Measurements from ENCODE around the gene TRMT10C.
"Not testable (repeated sequence)": the region's sequence is repeated elsewhere in the genome, so short reads cannot be mapped to it uniquely, and the experiment has no call there.

The TRMT10C gene

DNA sequence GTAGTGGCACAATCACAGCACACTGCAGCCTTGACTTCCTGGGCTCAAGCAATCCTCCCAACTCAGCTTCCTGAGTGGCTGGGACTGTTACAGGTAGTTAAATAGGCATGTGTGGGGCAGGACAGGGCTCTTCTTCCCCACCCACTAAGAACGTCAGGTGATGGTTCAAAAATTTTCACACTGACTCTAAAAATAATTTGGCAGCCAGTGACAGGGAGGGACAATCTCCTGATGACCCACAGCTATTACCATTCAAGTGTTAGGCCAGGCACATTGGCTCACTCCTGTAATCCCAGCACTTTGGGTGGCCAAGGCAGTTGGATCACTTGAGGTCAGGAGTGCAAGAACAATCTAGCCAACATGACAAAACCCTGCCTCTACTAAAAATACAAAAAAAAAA is 12.2 kb upstream of the TRMT10C start:
- Histone ChIP-seq H3K14ac (ENCODE audit: low read length) (no peak overlapping the region), H3K9me3 (replicated peaks in 1 of 2; ENCODE audit: control insufficient read depth in 2 of 2, insufficient read depth in 1 of 2, low read depth in 1 of 2, low read length in 2 of 2) (peaks cover 0 to 3% of the 10 kb centered on the region in 2 donors), H2BK120ac (ENCODE audit: low read depth, low read length) (no peak overlapping the region), H3K79me1 (ENCODE audit: low read depth, low read length) (no peaks in the 10 kb centered on the region), H3K18ac (ENCODE audit: low read length) (no peak overlapping the region), H2BK5ac (ENCODE audit: low read length) (no peak overlapping the region), H2BK12ac (ENCODE audit: low read length) (no peak overlapping the region), H3K23ac (ENCODE audit: low read depth, low read length, poor library complexity) (no peak overlapping the region), H3K4me3 (ENCODE audit: low read length in 2 of 2) (no peak overlapping the region), H3K36me3 (replicated peaks in 1 of 2; ENCODE audit: control insufficient read depth in 2 of 2, insufficient read depth in 2 of 2, low read length in 2 of 2) (no peaks in the 10 kb centered on the region), H2BK15ac (ENCODE audit: low read length) (no peak overlapping the region), H3K9ac (ENCODE audit: low read depth, low read length, poor library complexity) (no peak overlapping the region), H4K8ac (ENCODE audit: low read depth, low read length) (no peak overlapping the region), H4K91ac (ENCODE audit: low read depth, low read length, poor library complexity) (no peak overlapping the region), H3K4me1 (ENCODE audit: control insufficient read depth in 2 of 2, insufficient read depth in 1 of 2, low read depth in 1 of 2, low read length in 2 of 2) (no peaks in the 10 kb centered on the region), H3K4me2 (ENCODE audit: insufficient read depth, low read length, poor library complexity, severe bottlenecking) (no peak overlapping the region), H2AK5ac (ENCODE audit: low read depth, low read length) (no peak overlapping the region), H2AFZ (ENCODE audit: low read length) (no peak overlapping the region), H3K4ac (ENCODE audit: low read length) (no peak overlapping the region), H3K27me3 (ENCODE audit: control insufficient read depth in 3 of 3, insufficient read depth in 3 of 3, low read depth in 1 of 3, low read length in 3 of 3) (no peaks in the 10 kb centered on the region), H3K27ac (replicated peaks; ENCODE audit: low read length) (no peak overlapping the region)
- DNase-seq (ENCODE audit: low spot score) = no peak
- no CpG with 5 or more reads among the region's 1 CpG for WGBS, 2 donors (ENCODE audit: extremely low coverage in 2 of 2, insufficient read length in 2 of 2, insufficient replicate concordance in 1 of 2)

- not testable (repeated sequence) for H3K14ac ChIP-seq (ENCODE audit: low read length); H3K4me1 ChIP-seq (ENCODE audit: control insufficient read depth in 2 of 2, insufficient read depth in 1 of 2, low read depth in 1 of 2, low read length in 2 of 2); H3K9me3 ChIP-seq (replicated peaks in 1 of 2; ENCODE audit: control insufficient read depth in 2 of 2, insufficient read depth in 1 of 2, low read depth in 1 of 2, low read length in 2 of 2); H3K23ac ChIP-seq (ENCODE audit: low read depth, low read length, poor library complexity); H2AFZ ChIP-seq (ENCODE audit: low read length); H3K79me1 ChIP-seq (ENCODE audit: low read depth, low read length); H3K4me2 ChIP-seq (ENCODE audit: insufficient read depth, low read length, poor library complexity, severe bottlenecking); H2BK15ac ChIP-seq (ENCODE audit: low read length); H3K18ac ChIP-seq (ENCODE audit: low read length); H4K8ac ChIP-seq (ENCODE audit: low read depth, low read length); H2BK12ac ChIP-seq (ENCODE audit: low read length); H4K91ac ChIP-seq (ENCODE audit: low read depth, low read length, poor library complexity); DNase-seq (ENCODE audit: low spot score); H2AK5ac ChIP-seq (ENCODE audit: low read depth, low read length); H3K27ac ChIP-seq (replicated peaks; ENCODE audit: low read length); H3K4me3 ChIP-seq (ENCODE audit: low read length in 2 of 2); H3K4ac ChIP-seq (ENCODE audit: low read length); H3K9ac ChIP-seq (ENCODE audit: low read depth, low read length, poor library complexity); H3K36me3 ChIP-seq (replicated peaks in 1 of 2; ENCODE audit: control insufficient read depth in 2 of 2, insufficient read depth in 2 of 2, low read length in 2 of 2); H3K27me3 ChIP-seq (ENCODE audit: control insufficient read depth in 3 of 3, insufficient read depth in 3 of 3, low read depth in 1 of 3, low read length in 3 of 3); H2BK120ac ChIP-seq (ENCODE audit: low read depth, low read length); H2BK5ac ChIP-seq (ENCODE audit: low read length)
- no CpG with 5 or more reads among the region's 50 CpGs for WGBS, 2 donors (ENCODE audit: extremely low coverage in 2 of 2, insufficient read length in 2 of 2, insufficient replicate concordance in 1 of 2)
These were observed 10.1 kb upstream of the TRMT10C start for GRCh38 chr3:101551359-101552081.

GRCh38 chr3:101553381-101553780 is 8.3 kb upstream of the TRMT10C start:
- not testable (repeated sequence) for H2BK12ac ChIP-seq (ENCODE audit: low read length); H3K4me2 ChIP-seq (ENCODE audit: insufficient read depth, low read length, poor library complexity, severe bottlenecking); H2BK5ac ChIP-seq (ENCODE audit: low read length); H2BK120ac ChIP-seq (ENCODE audit: low read depth, low read length); H3K18ac ChIP-seq (ENCODE audit: low read length); H3K27ac ChIP-seq (replicated peaks; ENCODE audit: low read length); H3K4me1 ChIP-seq (ENCODE audit: control insufficient read depth in 2 of 2, insufficient read depth in 1 of 2, low read depth in 1 of 2, low read length in 2 of 2); H2BK15ac ChIP-seq (ENCODE audit: low read length); H4K8ac ChIP-seq (ENCODE audit: low read depth, low read length); H3K4ac ChIP-seq (ENCODE audit: low read length); H2AK5ac ChIP-seq (ENCODE audit: low read depth, low read length); H3K4me3 ChIP-seq (ENCODE audit: low read length in 2 of 2); H3K9me3 ChIP-seq (replicated peaks in 1 of 2; ENCODE audit: control insufficient read depth in 2 of 2, insufficient read depth in 1 of 2, low read depth in 1 of 2, low read length in 2 of 2); H4K91ac ChIP-seq (ENCODE audit: low read depth, low read length, poor library complexity); DNase-seq (ENCODE audit: low spot score); H3K23ac ChIP-seq (ENCODE audit: low read depth, low read length, poor library complexity); H3K14ac ChIP-seq (ENCODE audit: low read length); H3K9ac ChIP-seq (ENCODE audit: low read depth, low read length, poor library complexity); H3K79me1 ChIP-seq (ENCODE audit: low read depth, low read length); H3K36me3 ChIP-seq (replicated peaks in 1 of 2; ENCODE audit: control insufficient read depth in 2 of 2, insufficient read depth in 2 of 2, low read length in 2 of 2)
- WGBS, 2 donors (ENCODE audit: extremely low coverage in 2 of 2, insufficient read length in 2 of 2, insufficient replicate concordance in 1 of 2) = no CpG with 5 or more reads among the region's 5 CpGs
- Histone ChIP-seq H2AFZ (ENCODE audit: low read length) (peak overlapping the region; percentile 80), H3K27me3 (ENCODE audit: control insufficient read depth in 3 of 3, insufficient read depth in 3 of 3, low read depth in 1 of 3, low read length in 3 of 3) (peaks cover 0 to 12% (median 0%) of the 10 kb centered on the region in 3 experiments)

DNA sequence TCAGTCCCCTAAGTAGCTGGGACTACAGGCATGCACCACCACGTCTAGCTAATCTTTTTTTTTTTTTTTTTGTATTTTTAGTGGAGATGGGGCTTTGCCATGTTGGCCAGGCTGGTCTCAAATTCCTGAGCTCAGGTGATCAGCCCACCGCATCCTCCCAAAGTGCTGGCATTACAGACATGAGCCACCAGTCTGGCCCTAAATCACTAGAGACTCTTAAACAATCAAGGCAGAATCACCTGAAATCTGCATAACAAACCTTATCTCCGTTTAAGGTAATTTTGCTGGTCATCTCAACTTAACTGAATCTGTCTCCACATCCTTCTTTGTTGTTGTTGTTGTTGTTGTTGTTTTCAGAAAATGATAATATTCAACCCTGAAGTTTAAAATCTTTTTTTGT is 5.6 kb upstream of the TRMT10C start:
- H3K79me1 ChIP-seq (ENCODE audit: low read depth, low read length) = no peaks in the 10 kb centered on the region
- no peak overlapping the region for H2BK12ac ChIP-seq (ENCODE audit: low read length)
- no peak overlapping the region for H3K14ac ChIP-seq (ENCODE audit: low read length)
- peaks cover 0 to 14% (median 0%) of the 10 kb centered on the region in 3 experiments for H3K27me3 ChIP-seq (ENCODE audit: control insufficient read depth in 3 of 3, insufficient read depth in 3 of 3, low read depth in 1 of 3, low read length in 3 of 3)
- no peak overlapping the region for H3K4ac ChIP-seq (ENCODE audit: low read length)
- no peak overlapping the region for H2BK15ac ChIP-seq (ENCODE audit: low read length)
- H2BK5ac ChIP-seq (ENCODE audit: low read length) = no peak overlapping the region
- no peak overlapping the region for H2BK120ac ChIP-seq (ENCODE audit: low read depth, low read length)
- no peaks in the 10 kb centered on the region for H3K36me3 ChIP-seq (replicated peaks in 1 of 2; ENCODE audit: control insufficient read depth in 2 of 2, insufficient read depth in 2 of 2, low read length in 2 of 2)
- no peaks in the 10 kb centered on the region for H3K4me1 ChIP-seq (ENCODE audit: control insufficient read depth in 2 of 2, insufficient read depth in 1 of 2, low read depth in 1 of 2, low read length in 2 of 2)
- H2AK5ac ChIP-seq (ENCODE audit: low read depth, low read length) = no peak overlapping the region
- H4K8ac ChIP-seq (ENCODE audit: low read depth, low read length) = no peak overlapping the region
- no peak overlapping the region for H3K4me2 ChIP-seq (ENCODE audit: insufficient read depth, low read length, poor library complexity, severe bottlenecking)
- no peak overlapping the region for H4K91ac ChIP-seq (ENCODE audit: low read depth, low read length, poor library complexity)
- H3K18ac ChIP-seq (ENCODE audit: low read length) = no peak overlapping the region
- WGBS, 2 donors (ENCODE audit: extremely low coverage in 2 of 2, insufficient read length in 2 of 2, insufficient replicate concordance in 1 of 2) = no CpG with 5 or more reads among the region's 3 CpGs
- H3K9me3 ChIP-seq (replicated peaks in 1 of 2; ENCODE audit: control insufficient read depth in 2 of 2, insufficient read depth in 1 of 2, low read depth in 1 of 2, low read length in 2 of 2) = no peaks in the 10 kb centered on the region
- no peak overlapping the region for H3K4me3 ChIP-seq (ENCODE audit: low read length in 2 of 2)
- no peak overlapping the region for H3K9ac ChIP-seq (ENCODE audit: low read depth, low read length, poor library complexity)
- no peak overlapping the region for H3K23ac ChIP-seq (ENCODE audit: low read depth, low read length, poor library complexity)
- no peak for DNase-seq (ENCODE audit: low spot score)
- no peak overlapping the region for H2AFZ ChIP-seq (ENCODE audit: low read length)
- H3K27ac ChIP-seq (replicated peaks; ENCODE audit: low read length) = no peak overlapping the region

Data from neuronal stem cell (in vitro differentiated cells).